Measurements from ENCODE around the gene ADCYAP1.

ADCYAP1 gene

DNA sequence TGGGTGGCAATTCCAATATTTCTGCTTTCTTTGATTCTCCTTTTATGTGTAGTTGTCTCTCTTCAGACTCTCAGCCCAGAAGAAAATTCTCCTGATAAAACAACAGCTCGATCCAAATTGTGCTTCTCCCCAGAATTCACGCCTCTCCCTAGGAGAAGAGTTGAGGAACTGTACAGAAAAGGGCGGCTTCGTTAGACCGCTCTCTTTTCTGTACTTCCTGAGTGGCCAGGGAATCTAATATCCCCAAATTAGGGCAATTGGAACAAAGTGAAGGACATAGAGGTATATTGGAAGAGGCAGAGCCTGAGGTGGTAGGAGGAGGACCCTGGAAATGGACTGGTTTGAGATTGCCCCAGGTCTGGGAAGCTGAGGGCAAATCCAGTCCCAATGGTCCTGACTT is 5.6 kb downstream of the ADCYAP1 start:
- Histone ChIP-seq H3K4me2 (ENCODE audit: low read depth, low read length, poor library complexity, severe bottlenecking) (no peak overlapping the region), H3K9me2 (replicated peaks; ENCODE audit: insufficient read depth, low read length) (no peaks in the 10 kb centered on the region), H3K9me3 (ENCODE audit: insufficient read depth, low read length) (no peaks in the 10 kb centered on the region), H3K79me2 (ENCODE audit: insufficient read depth, low read length) (no peaks in the 10 kb centered on the region), H3K4me3 (ENCODE audit: insufficient read depth, low read length, poor library complexity, severe bottlenecking) (no peak overlapping the region), H2AFZ (ENCODE audit: low read depth, low read length, severe bottlenecking) (no peak overlapping the region), H3K36me3 (ENCODE audit: low read length) (no peaks in the 10 kb centered on the region), H3K27me3 (ENCODE audit: low read length) (no peaks in the 10 kb centered on the region), H4K20me1 (ENCODE audit: low read depth, low read length) (no peaks in the 10 kb centered on the region), H3F3A (ENCODE audit: insufficient read depth) (no peaks in the 10 kb centered on the region), H3K27ac (ENCODE audit: low read depth, low read length) (no peak overlapping the region), H3K9ac (ENCODE audit: low read length) (no peak overlapping the region)
- TF ChIP-seq EZH2phosphoT487 (conservative IDR thresholded peaks at IDR 0.05; ENCODE audit: low read length) = no peak
- TF ChIP-seq, protein P1, sequence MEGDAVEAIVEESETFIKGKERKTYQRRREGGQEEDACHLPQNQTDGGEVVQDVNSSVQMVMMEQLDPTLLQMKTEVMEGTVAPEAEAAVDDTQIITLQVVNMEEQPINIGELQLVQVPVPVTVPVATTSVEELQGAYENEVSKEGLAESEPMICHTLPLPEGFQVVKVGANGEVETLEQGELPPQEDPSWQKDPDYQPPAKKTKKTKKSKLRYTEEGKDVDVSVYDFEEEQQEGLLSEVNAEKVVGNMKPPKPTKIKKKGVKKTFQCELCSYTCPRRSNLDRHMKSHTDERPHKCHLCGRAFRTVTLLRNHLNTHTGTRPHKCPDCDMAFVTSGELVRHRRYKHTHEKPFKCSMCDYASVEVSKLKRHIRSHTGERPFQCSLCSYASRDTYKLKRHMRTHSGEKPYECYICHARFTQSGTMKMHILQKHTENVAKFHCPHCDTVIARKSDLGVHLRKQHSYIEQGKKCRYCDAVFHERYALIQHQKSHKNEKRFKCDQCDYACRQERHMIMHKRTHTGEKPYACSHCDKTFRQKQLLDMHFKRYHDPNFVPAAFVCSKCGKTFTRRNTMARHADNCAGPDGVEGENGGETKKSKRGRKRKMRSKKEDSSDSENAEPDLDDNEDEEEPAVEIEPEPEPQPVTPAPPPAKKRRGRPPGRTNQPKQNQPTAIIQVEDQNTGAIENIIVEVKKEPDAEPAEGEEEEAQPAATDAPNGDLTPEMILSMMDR (IDR thresholded peaks at IDR 0.05; ENCODE audit: insufficient read depth, low read length, poor library complexity, severe bottlenecking) = no peak

DNA sequence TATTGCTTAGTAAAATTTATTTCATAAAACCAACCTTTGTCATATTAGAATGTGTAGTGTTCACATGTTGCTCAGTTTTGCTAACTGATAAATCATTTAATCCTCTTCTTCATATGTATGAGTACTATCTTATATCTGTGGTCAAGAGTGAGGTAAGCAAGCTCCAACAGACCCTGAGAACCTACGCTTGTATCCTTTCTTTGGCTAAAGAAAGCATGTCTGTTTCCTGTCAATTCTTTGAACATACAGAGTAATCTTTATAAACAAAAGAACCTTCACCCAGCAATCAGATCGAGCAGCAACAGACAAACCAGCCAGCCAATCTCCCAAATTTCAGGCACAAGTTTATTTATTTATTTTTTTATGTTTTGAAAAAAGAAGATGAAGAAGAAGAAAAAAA is 6.4 kb downstream of the ADCYAP1 start:
- TF ChIP-seq EZH2phosphoT487 (conservative IDR thresholded peaks at IDR 0.05; ENCODE audit: low read length) = no peak
- TF ChIP-seq, protein P1 (IDR thresholded peaks at IDR 0.05; ENCODE audit: insufficient read depth, low read length, poor library complexity, severe bottlenecking) = no peak
- no peaks in the 10 kb centered on the region for H3F3A ChIP-seq (ENCODE audit: insufficient read depth)
- no peak overlapping the region for H3K9ac ChIP-seq (ENCODE audit: low read length)
- H3K9me3 ChIP-seq (ENCODE audit: insufficient read depth, low read length) = no peaks in the 10 kb centered on the region
- H3K27ac ChIP-seq (ENCODE audit: low read depth, low read length) = no peak overlapping the region
- no peaks in the 10 kb centered on the region for H3K79me2 ChIP-seq (ENCODE audit: insufficient read depth, low read length)
- no peak overlapping the region for H3K4me2 ChIP-seq (ENCODE audit: low read depth, low read length, poor library complexity, severe bottlenecking)
- no peak overlapping the region for H2AFZ ChIP-seq (ENCODE audit: low read depth, low read length, severe bottlenecking)
- no peaks in the 10 kb centered on the region for H3K27me3 ChIP-seq (ENCODE audit: low read length)
- no peak overlapping the region for H3K4me3 ChIP-seq (ENCODE audit: insufficient read depth, low read length, poor library complexity, severe bottlenecking)
- H3K36me3 ChIP-seq (ENCODE audit: low read length) = no peaks in the 10 kb centered on the region
- H4K20me1 ChIP-seq (ENCODE audit: low read depth, low read length) = no peaks in the 10 kb centered on the region
- no peaks in the 10 kb centered on the region for H3K9me2 ChIP-seq (replicated peaks; ENCODE audit: insufficient read depth, low read length)

DNA sequence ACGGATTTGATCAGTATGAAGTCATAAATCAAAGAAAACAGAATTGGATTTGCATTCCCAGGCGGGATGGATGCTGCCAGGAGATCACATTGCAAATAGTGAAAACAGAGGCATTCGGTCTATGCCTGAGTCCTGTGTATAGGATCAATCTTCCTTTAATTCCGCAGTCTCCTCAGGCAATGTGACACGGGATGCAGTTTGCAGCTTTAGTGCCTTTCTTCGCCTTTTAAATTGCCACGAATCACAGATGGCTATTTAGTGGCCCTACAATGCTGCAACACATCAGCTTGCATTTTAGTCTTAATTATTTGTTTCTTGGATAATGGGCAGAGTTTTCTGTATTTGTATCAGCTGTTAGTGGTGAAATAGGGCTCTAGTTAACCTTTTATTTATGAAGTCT is 6.8 kb downstream of the ADCYAP1 start:
- Histone ChIP-seq H3K36me3 (ENCODE audit: low read length) (no peaks in the 10 kb centered on the region), H3K9me2 (replicated peaks; ENCODE audit: insufficient read depth, low read length) (no peaks in the 10 kb centered on the region), H3K9ac (ENCODE audit: low read length) (no peak overlapping the region), H4K20me1 (ENCODE audit: low read depth, low read length) (no peaks in the 10 kb centered on the region), H3F3A (ENCODE audit: insufficient read depth) (no peaks in the 10 kb centered on the region), H3K27me3 (ENCODE audit: low read length) (no peaks in the 10 kb centered on the region), H3K4me2 (ENCODE audit: low read depth, low read length, poor library complexity, severe bottlenecking) (no peak overlapping the region), H3K79me2 (ENCODE audit: insufficient read depth, low read length) (no peaks in the 10 kb centered on the region), H3K27ac (ENCODE audit: low read depth, low read length) (no peak overlapping the region), H2AFZ (ENCODE audit: low read depth, low read length, severe bottlenecking) (no peak overlapping the region), H3K4me3 (ENCODE audit: insufficient read depth, low read length, poor library complexity, severe bottlenecking) (no peak overlapping the region), H3K9me3 (ENCODE audit: insufficient read depth, low read length) (no peaks in the 10 kb centered on the region)
- TF ChIP-seq, protein P1 (IDR thresholded peaks at IDR 0.05; ENCODE audit: insufficient read depth, low read length, poor library complexity, severe bottlenecking) = no peak
- TF ChIP-seq EZH2phosphoT487 (conservative IDR thresholded peaks at IDR 0.05; ENCODE audit: low read length) = no peak
